GM21737 (cell line): ENCODE results near the gene SF3B2.
"Not testable (repeated sequence)": the region's sequence is repeated elsewhere in the genome, so short reads cannot be mapped to it uniquely, and the experiment has no call there.

ENCODE experiments used
- ATAC-seq: cut with Tn5 transposase; IDR thresholded peaks from one replicate; pipeline ENCODE4 v1.9.1; 2021; ENCODE audit warnings: mild to moderate bottlenecking, moderate library complexity; ENCODE audit not compliant: unreplicated experiment

SF3B2 gene

DNA sequence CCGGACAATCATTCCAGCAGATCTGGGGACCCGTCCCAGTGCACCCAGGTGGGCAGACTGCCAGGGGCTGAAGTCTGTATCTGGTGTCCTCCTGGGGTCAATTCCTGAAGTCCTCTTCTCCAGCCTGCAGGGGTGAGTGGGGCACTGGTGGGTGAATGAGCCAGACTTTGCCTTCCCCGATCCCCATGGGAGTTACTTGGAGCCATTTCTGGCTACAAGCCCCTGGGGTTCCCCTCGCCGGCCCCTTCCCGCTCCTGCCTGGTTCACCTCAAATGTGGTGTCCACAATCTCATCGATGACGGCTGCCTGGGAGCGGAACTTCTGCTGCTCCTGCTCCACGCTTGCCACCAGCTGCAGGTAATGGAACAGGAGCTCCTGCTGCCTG lies 35.4 kb upstream of the SF3B2 start:
- ATAC-seq, result no peak

GRCh38 chr11:66017321-66017720 lies 34.8 kb upstream of the SF3B2 start:
- ATAC-seq, result no peak

DNA sequence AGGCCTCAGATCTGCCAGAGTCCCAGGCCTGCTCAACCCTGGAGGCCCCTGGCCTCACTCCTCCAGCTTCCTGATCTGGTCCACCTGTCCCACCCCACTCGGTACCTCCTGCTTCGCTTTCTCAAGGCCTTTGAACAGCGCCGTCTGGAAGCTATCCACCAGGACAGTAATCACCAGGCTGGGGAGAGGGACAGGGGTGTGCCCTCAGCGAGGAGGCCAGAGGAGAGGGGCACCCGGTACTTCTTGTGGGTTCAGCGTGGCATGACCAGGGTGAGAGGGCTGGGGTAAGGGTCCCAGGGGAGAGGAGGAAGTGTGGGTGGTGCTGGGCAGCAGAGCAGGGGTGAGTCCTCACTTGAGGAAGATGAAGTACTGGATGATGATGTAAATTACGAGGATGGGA lies 32.0 kb upstream of the SF3B2 start:
- ATAC-seq, result no peak

- ATAC-seq, result no peak
Measured at GRCh38 chr11:66020618-66021357, 31.4 kb upstream of the SF3B2 start.

DNA sequence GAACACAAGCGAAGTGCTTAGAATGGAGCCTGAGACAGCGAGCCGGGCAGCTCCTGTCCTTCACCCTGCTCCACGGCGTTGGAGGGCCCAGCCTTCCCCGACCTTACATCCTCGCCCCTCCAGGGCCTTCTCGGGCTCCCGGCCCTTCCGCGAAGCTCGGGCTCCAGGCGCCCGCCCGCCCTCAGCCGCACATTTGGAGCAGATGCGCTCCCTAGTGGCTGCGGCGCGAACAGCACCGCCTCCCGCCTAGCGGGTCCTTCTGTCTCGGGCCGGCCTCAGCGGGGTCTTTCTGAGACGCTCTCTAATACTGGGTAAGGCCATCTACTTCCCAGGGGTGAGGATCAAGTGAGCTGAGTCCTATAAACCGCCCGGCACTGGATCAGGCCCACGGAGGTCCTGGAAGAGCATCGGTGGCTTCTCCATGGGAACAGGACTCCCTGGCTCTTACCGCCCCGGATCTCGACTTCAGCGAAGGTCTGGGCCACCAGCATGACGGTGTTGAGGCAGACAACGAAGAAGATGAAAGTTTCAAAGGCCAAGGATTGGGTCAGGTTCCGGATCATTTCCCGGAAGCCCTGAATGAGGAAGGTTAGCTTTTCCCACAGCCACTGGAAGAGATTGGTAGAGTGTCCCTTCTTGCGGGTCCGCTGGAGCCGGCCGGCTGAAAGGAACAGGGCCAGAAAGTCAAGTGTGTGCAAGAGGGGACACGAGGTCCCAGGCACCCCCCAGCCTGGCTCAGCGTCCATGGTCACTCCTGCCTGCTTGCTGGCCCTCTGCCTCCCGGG lies 29.6 kb upstream of the SF3B2 start:
- ATAC-seq, result no peak

- ATAC-seq, result not testable (repeated sequence)
Measured at GRCh38 chr11:66023186-66023440, 29.1 kb upstream of the SF3B2 start.

DNA sequence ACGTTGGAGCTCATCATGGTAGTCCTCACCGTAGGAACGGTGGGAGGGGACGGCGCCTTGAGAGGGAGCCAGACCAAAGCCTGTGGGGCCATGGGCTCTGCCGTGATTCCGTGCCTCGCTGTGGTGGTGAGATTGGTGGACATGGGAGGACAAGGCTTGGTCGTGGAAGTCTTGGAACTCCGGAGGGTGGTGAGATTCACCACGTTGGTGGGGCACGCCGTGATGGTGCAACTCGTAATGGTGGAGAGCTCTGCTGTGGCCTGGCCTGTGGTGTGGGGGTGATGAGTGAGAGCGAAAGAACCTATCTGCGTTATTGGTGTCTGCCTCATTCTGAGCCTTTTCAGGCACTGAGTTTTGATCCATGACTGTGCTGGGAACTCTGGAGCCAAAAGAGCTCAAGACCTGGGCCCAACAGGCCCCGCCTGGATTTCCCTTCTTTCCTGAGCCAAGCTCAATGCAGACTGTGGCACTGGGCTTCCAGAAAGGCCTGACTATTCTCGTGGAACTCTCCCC lies 26.1 kb upstream of the SF3B2 start, which contains the start of gene CATSPER1:
TSS of gene CATSPER1 (minus strand) at position 463 of the 513 bp plus-strand sequence. CDS start at position 363, 100 bp downstream.
- no peak for ATAC-seq

DNA sequence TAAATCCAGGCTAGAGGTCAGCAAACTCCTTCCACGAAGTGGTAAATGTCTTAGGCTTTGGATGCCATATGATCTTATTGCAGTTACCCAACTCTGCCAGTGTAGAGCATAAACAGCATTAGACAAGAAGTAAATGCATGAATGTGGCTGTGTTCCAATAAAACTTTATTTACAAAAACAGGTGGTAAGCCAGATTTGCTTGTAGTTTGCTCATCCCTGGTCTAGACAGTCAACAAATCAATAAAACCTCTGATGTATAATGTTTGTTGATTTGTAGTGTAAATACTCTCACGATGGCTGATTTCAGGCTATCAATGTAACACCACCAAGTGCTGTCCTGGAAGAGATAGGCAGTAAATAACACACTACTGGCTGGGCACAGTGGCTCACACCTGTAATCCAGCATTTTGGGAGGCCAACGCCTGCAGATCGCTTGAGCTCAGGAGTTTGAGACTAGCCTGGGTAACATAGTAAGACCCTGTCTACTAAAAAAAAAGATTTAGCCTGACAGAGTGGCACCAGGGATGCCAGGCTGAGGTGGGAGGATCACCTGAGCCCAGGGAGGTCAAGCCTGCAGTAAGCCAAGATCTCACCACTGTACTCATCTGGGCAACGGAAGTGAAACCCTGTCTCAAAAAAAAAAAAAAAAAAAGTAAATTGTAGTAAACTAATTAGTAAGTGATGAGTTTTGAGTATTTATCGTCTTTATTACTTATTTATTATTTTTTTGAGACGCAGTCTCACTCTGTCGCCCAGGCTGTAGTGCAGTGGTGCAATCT lies 19.0 kb upstream of the SF3B2 start:
- no peak for ATAC-seq

GRCh38 chr11:66035653-66036333 lies 16.4 kb upstream of the SF3B2 start:
- no peak for ATAC-seq

DNA sequence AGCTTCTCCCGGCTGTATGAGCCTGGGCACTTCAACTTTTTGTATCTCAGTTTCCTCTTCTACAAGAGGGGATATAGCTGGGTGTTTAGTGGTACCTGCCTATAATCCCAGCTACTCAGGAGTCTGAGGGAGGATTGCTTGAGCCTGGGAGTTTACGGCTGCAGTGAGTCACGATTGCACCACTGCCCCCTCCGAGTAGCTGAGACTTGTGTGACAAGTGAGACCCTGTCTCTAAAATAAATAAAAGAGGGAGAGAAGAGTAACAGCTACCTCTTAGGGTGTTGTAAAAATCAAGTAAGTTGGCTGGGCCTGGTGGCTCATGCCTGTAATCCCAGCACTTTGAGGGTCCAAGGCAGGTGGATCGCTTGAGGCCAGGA lies 15.8 kb upstream of the SF3B2 start:
- ATAC-seq, result no peak

GRCh38 chr11:66037327-66037726 lies 14.8 kb upstream of the SF3B2 start:
- no peak for ATAC-seq

- no peak for ATAC-seq
Measured at GRCh38 chr11:66039765-66040164, 12.4 kb upstream of the SF3B2 start.

- no peak for ATAC-seq
Measured at GRCh38 chr11:66042227-66042995, 9.8 kb upstream of the SF3B2 start.

GRCh38 chr11:66042996-66043906 lies 8.9 kb upstream of the SF3B2 start:
- ATAC-seq, result no peak

GRCh38 chr11:66044757-66045156 lies 7.4 kb upstream of the SF3B2 start:
- no peak for ATAC-seq

GRCh38 chr11:66045177-66045639 lies 7.0 kb upstream of the SF3B2 start:
- ATAC-seq, result no peak

DNA sequence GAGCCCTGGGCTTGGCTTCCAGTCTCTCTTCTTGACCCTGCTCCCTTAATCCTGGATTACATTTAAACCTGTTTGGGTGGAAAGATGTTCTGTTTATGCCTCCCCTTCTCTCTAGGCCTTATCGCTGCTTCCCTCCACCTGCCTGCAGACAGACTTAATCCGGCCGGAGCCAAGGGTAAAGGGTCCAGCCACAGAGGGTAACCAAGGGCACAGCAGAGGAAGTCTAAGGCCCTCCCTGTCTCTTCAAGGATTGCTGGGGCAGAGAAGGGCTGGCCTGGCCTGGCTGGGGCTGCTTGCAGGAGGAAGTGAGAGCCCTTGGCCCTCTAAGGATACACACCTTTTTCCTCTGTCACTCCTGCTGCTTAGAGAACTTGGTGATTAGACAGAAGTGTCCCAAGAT lies 5.3 kb upstream of the SF3B2 start:
- ATAC-seq, result no peak

DNA sequence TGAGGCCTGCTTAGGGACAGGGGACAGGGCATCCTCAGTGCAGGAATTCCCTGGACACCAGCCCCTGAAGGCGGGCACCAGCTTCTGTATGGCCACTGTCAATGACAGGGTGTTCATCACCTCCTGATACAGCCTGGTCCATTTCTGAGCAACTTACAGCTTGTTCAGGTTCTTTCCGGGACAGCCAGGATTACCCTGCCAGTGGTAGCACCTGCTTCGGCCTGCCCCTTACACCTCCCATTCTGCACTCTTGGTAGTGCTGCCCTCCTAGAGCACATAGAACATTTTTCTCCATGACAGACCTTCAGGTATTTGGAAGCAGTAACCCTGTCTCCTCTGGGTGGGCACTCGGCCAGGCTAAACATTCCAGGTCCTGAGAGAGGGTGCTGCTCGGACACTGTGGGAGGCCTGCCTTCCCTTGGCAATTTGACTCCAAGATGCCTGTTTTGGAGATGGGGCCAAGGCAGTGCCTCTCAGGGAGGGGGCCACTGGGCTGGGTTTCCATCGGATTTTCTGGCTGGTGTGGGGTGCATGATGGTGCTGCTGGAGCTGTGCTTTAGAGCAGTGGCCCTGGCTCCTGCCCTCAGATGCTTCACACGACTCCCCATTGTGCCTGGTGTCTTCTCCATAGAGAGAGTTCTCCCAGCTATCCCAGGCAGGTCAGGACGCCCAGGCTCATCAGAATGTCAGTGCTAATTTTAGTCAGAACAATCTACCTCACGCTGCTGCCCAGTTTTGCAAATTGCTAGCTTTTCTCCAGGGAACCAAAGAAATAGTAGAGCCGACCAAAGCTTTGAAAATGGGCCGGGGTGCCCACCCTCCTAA lies 4.4 kb upstream of the SF3B2 start:
- ATAC-seq, result no peak
